ENCODE data around the gene SUOX.

The SUOX gene

DNA sequence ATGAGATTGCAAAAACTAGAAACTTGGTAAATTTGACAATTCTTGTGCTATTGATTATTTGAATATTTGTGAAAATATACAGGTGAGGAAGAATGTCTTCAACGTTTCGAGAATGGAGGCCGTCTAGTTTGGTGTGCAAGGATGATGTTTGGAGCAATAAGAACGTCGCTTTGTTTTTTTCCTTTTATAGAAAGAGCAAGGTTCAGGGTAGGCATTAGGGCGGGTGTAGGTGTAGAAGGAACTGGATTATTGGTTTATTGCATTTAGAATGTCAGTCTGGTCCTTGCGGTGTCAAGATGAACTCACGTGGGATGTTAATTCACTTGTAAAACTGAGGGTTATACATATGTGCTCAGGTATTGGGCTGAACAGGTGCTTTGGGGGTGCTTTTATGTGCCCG lies 45.8 kb downstream of the SUOX start:
- TF ChIP-seq, protein P1, sequence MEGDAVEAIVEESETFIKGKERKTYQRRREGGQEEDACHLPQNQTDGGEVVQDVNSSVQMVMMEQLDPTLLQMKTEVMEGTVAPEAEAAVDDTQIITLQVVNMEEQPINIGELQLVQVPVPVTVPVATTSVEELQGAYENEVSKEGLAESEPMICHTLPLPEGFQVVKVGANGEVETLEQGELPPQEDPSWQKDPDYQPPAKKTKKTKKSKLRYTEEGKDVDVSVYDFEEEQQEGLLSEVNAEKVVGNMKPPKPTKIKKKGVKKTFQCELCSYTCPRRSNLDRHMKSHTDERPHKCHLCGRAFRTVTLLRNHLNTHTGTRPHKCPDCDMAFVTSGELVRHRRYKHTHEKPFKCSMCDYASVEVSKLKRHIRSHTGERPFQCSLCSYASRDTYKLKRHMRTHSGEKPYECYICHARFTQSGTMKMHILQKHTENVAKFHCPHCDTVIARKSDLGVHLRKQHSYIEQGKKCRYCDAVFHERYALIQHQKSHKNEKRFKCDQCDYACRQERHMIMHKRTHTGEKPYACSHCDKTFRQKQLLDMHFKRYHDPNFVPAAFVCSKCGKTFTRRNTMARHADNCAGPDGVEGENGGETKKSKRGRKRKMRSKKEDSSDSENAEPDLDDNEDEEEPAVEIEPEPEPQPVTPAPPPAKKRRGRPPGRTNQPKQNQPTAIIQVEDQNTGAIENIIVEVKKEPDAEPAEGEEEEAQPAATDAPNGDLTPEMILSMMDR (conservative IDR thresholded peaks at IDR 0.05; ENCODE audit: low read depth, low read length): no peak
- peak overlapping the region; percentile 98 for H3K4me3 ChIP-seq (ENCODE audit: low read depth, low read length)
- DNase-seq (ENCODE audit: low read depth): no peak

DNA sequence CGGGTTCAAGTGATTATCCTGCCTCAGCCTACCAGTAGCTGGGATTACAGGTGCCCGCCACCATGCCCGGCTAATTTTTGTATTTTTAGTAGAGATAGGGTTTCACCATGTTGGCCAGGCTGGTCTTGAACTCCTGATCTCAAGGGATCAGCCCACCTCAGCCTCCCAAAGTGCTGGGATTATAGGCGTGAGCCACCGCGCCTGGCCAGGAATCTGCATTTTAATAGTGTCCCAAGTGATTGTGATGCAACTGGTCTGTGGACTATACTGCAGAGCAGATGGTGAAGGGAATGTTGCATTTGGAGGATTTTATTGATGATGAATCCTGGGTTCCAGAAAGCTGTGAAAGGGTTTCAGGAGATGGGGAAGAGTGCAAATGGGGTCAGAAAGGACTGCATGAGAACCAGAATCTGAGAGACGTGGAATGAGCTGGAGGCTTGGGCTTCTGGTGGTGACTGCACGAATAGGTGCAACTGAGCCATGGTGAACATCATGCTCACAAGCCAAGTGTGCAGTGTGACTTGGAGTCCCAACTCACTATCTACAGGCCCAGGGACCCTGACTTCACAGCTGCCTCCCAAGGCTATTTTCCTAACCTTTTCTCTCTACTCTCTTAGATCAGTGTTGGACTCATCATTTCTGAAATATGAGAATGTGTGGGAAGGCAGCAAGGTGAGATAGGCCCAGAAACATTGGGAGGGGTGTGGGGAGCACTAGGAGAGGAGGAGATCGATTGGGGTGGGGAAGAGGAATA lies 49.1 kb downstream of the SUOX start:
- no peak overlapping the region for H3K4me3 ChIP-seq (ENCODE audit: low read depth, low read length)
- no peak for DNase-seq (ENCODE audit: low read depth)
- TF ChIP-seq, protein P1 (conservative IDR thresholded peaks at IDR 0.05; ENCODE audit: low read depth, low read length): no peak

DNA sequence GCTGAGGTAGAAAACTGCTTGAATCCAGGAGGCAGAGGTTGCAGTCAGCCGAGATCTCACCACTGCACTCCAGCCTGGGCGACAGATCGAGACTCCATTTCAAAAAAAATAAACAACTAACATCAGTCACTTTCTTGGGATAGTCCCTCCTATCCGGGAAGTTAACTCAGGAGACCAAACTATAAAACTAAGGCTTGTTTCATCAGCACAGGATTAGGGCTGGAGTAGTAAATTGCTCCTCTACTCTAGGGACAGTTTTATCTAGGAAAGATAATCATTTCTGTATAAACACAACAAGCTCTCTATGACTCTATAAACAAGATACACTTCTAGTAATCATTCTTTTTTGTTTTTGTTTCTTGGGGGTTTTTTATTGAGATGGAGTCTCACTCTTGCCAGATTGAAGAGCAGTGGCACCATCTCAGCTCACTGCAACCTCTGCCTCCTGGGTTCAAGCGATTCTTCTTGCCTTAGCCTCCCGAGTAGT lies 56.4 kb downstream of the SUOX start:
- DNase-seq (ENCODE audit: low read depth): no peak
- TF ChIP-seq, protein P1 (conservative IDR thresholded peaks at IDR 0.05; ENCODE audit: low read depth, low read length): no peak
- no peak overlapping the region for H3K4me3 ChIP-seq (ENCODE audit: low read depth, low read length)

Data from choroid plexus epithelial cell (primary cell).